ENCODE measurements around the gene EXOC4. TPM values are rescaled to one million over a fixed set of nuclear protein-coding genes. Genes with fewer than 3 reads are reported as not detected.

EXOC4 gene
- total RNA-seq, 1 donor from 2014 or later, result 145 TPM

- H3K4me1 Mint-ChIP-seq (ENCODE audit: low read depth), result no peaks in the 10 kb centered on the region
- H3K27ac Mint-ChIP-seq, result no peak overlapping the region
- DNase-seq (ENCODE audit: low spot score, unreplicated experiment), result no peak
- no peaks in the 10 kb centered on the region for H3K27me3 Mint-ChIP-seq
- no peak overlapping the region for H3K4me3 Mint-ChIP-seq (ENCODE audit: low read depth)
- peaks cover 4% of the 10 kb centered on the region for H3K9me3 Mint-ChIP-seq (ENCODE audit: low read depth)
- TF ChIP-seq, protein P1, sequence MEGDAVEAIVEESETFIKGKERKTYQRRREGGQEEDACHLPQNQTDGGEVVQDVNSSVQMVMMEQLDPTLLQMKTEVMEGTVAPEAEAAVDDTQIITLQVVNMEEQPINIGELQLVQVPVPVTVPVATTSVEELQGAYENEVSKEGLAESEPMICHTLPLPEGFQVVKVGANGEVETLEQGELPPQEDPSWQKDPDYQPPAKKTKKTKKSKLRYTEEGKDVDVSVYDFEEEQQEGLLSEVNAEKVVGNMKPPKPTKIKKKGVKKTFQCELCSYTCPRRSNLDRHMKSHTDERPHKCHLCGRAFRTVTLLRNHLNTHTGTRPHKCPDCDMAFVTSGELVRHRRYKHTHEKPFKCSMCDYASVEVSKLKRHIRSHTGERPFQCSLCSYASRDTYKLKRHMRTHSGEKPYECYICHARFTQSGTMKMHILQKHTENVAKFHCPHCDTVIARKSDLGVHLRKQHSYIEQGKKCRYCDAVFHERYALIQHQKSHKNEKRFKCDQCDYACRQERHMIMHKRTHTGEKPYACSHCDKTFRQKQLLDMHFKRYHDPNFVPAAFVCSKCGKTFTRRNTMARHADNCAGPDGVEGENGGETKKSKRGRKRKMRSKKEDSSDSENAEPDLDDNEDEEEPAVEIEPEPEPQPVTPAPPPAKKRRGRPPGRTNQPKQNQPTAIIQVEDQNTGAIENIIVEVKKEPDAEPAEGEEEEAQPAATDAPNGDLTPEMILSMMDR (IDR thresholded peaks at IDR 0.05; ENCODE audit: unreplicated experiment), result no peak
- peaks cover 9% of the 10 kb centered on the region for H3K36me3 Mint-ChIP-seq (ENCODE audit: insufficient read depth)
These were observed 258.4 kb downstream of the EXOC4 start for GRCh38 chr7:133511252-133511651.

- TF ChIP-seq, protein P1 (IDR thresholded peaks at IDR 0.05; ENCODE audit: unreplicated experiment), result no peak
- no peaks in the 10 kb centered on the region for H3K27me3 Mint-ChIP-seq
- peaks cover 6% of the 10 kb centered on the region for H3K9me3 Mint-ChIP-seq (ENCODE audit: low read depth)
- H3K27ac Mint-ChIP-seq, result no peak overlapping the region
- peaks cover 11% of the 10 kb centered on the region for H3K36me3 Mint-ChIP-seq (ENCODE audit: insufficient read depth)
- no peaks in the 10 kb centered on the region for H3K4me1 Mint-ChIP-seq (ENCODE audit: low read depth)
- no peak for DNase-seq (ENCODE audit: low spot score, unreplicated experiment)
- no peak overlapping the region for H3K4me3 Mint-ChIP-seq (ENCODE audit: low read depth)
These were observed 258.8 kb downstream of the EXOC4 start for GRCh38 chr7:133511708-133512107.

- H3K36me3 Mint-ChIP-seq (ENCODE audit: insufficient read depth), result peaks cover 12% of the 10 kb centered on the region
- no peak overlapping the region for H3K27ac Mint-ChIP-seq
- H3K27me3 Mint-ChIP-seq, result no peaks in the 10 kb centered on the region
- TF ChIP-seq, protein P1 (IDR thresholded peaks at IDR 0.05; ENCODE audit: unreplicated experiment), result no peak
- H3K4me1 Mint-ChIP-seq (ENCODE audit: low read depth), result no peaks in the 10 kb centered on the region
- H3K9me3 Mint-ChIP-seq (ENCODE audit: low read depth), result peaks cover 6% of the 10 kb centered on the region
- H3K4me3 Mint-ChIP-seq (ENCODE audit: low read depth), result no peak overlapping the region
- no peak for DNase-seq (ENCODE audit: low spot score, unreplicated experiment)
These were observed 259.7 kb downstream of the EXOC4 start for GRCh38 chr7:133512560-133512959.

DNA sequence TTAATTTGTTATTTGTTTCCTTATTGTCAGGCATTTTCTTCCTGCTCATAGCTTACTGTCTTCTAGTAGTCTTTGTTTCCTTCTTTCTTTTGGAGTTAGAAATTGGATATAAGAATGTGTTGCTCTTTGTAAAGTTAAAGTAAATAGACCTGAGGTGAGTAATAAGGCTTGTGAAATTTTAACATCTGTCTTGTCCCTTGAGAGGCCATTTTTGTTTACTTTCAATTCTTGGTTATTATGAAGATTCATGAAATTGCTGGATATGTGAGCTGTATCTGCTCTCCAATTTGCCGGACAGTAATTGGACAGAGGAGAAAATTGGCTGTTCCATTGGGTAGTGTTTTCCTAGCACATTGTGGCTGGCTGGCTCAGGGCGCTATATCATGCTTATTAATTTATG lies 260.7 kb downstream of the EXOC4 start:
- Mint-ChIP-seq H3K36me3 (ENCODE audit: insufficient read depth) (peaks cover 9% of the 10 kb centered on the region), H3K27me3 (no peaks in the 10 kb centered on the region), H3K4me1 (ENCODE audit: low read depth) (no peaks in the 10 kb centered on the region), H3K4me3 (ENCODE audit: low read depth) (no peak overlapping the region), H3K9me3 (ENCODE audit: low read depth) (peaks cover 6% of the 10 kb centered on the region), H3K27ac (no peak overlapping the region)
- TF ChIP-seq, protein P1 (IDR thresholded peaks at IDR 0.05; ENCODE audit: unreplicated experiment), result no peak
- DNase-seq (ENCODE audit: low spot score, unreplicated experiment), result no peak

GRCh38 chr7:133514551-133514950 lies 261.7 kb downstream of the EXOC4 start:
- H3K4me1 Mint-ChIP-seq (ENCODE audit: low read depth), result no peaks in the 10 kb centered on the region
- H3K27me3 Mint-ChIP-seq, result no peaks in the 10 kb centered on the region
- peaks cover 6% of the 10 kb centered on the region for H3K9me3 Mint-ChIP-seq (ENCODE audit: low read depth)
- H3K4me3 Mint-ChIP-seq (ENCODE audit: low read depth), result no peak overlapping the region
- TF ChIP-seq, protein P1 (IDR thresholded peaks at IDR 0.05; ENCODE audit: unreplicated experiment), result no peak
- H3K27ac Mint-ChIP-seq, result peak overlapping the region; percentile 50
- DNase-seq (ENCODE audit: low spot score, unreplicated experiment), result no peak
- peaks cover 9% of the 10 kb centered on the region for H3K36me3 Mint-ChIP-seq (ENCODE audit: insufficient read depth)

Measured in progenitor cell of endocrine pancreas (in vitro differentiated cells).